GM18909 (cell line): ENCODE data around the gene GIMAP6.
"Not testable (repeated sequence)": the region's sequence is repeated elsewhere in the genome, so short reads cannot be mapped to it uniquely, and the experiment has no call there.

ENCODE experiments used
- ATAC-seq: cut with Tn5 transposase; IDR thresholded peaks from one replicate; pipeline ENCODE4 v1.9.1; 2021; ENCODE audit warnings: mild to moderate bottlenecking; ENCODE audit not compliant: unreplicated experiment, poor library complexity

Gene GIMAP6

GRCh38 chr7:150587551-150587950 is 44.6 kb downstream of the GIMAP6 start:
- no peak for ATAC-seq

- ATAC-seq: no peak
Observed at GRCh38 chr7:150586785-150587152, 45.4 kb downstream of the GIMAP6 start.

GRCh38 chr7:150586068-150586784 is 46.0 kb downstream of the GIMAP6 start:
- ATAC-seq: no peak

- ATAC-seq: no peak
Observed at GRCh38 chr7:150585199-150585598, 47.0 kb downstream of the GIMAP6 start.

GRCh38 chr7:150580638-150581394 is 51.4 kb downstream of the GIMAP6 start:
- no peak for ATAC-seq

- not testable (repeated sequence) for ATAC-seq
Observed at GRCh38 chr7:150579979-150580637, 52.1 kb downstream of the GIMAP6 start.
